OCI-LY7 (cell line): ENCODE measurements around the gene ACVR1C. TPM values are rescaled to one million over a fixed set of nuclear protein-coding genes. Genes with fewer than 3 reads are reported as not detected.

ENCODE experiments used
- BruUV-seq: library from RNA; stranded (reverse); fragments of 400-500 nt; replicated peaks from 2 replicates; lab custom pipeline; 2021; lab: Mats Ljungman, UMichigan
- CTCF ChIA-PET: fragments of 300-600 bp; sonication (Branson Sonifier 250); formaldehyde crosslinking; loops from one replicate; lab custom pipeline; 2022; ENCODE audit warnings: antibody characterized with exemption; ENCODE audit not compliant: unreplicated experiment; lab: Charles Lee
- POLR2A ChIA-PET: fragments of 300-600 bp; sonication (Branson Sonifier 250); formaldehyde crosslinking; loops from one replicate; lab custom pipeline; 2022; ENCODE audit warnings: antibody characterized with exemption; lab: Charles Lee
- DNase-seq: peaks from one replicate; pipeline ENCODE4 v3.0.0-alpha.2; 2015; ENCODE audit warnings: low spot score
- H2AFZ ChIP-seq: fragments of 200-600 bp; sonication (generic), shearing (Covaris generic); 2 replicates; pipeline ENCODE4 v1.6.1; 2014; ENCODE audit warnings: mild to moderate bottlenecking, antibody characterized with exemption, low read length, moderate library complexity
- H3K27ac ChIP-seq: fragments of 200-600 bp; sonication (generic); 2 replicates; pipeline ENCODE4 v1.5.1; 2014; ENCODE audit warnings: mixed run types, low read depth, mild to moderate bottlenecking, moderate library complexity, low read length, inconsistent platforms; ENCODE audit not compliant: poor library complexity, severe bottlenecking
- H3K36me3 ChIP-seq: fragments of 200-600 bp; sonication (generic); 2 replicates; pipeline ENCODE4 v1.6.1; 2014; ENCODE audit warnings: mild to moderate bottlenecking, antibody characterized with exemption, low read length, moderate library complexity, mixed read lengths; ENCODE audit not compliant: insufficient read depth
- H3K4me1 ChIP-seq: fragments of 200-600 bp; sonication (generic); 2 replicates; pipeline ENCODE4 v1.5.1; 2014; ENCODE audit warnings: mild to moderate bottlenecking, low read length; ENCODE audit not compliant: insufficient read depth, poor library complexity, severe bottlenecking
- H3K4me2 ChIP-seq: fragments of 200-600 bp; sonication (generic); 2 replicates; pipeline ENCODE4 v1.6.1; 2014; ENCODE audit warnings: mild to moderate bottlenecking, low read length
- H3K4me3 ChIP-seq: fragments of 200-600 bp; sonication (generic); 2 replicates; pipeline ENCODE4 v1.5.1; 2014; ENCODE audit warnings: mild to moderate bottlenecking, low read depth, low read length; ENCODE audit not compliant: poor library complexity, severe bottlenecking
- H3K79me2 ChIP-seq: fragments of 200-600 bp; sonication (generic); 2 replicates; pipeline ENCODE4 v1.6.1; 2016; ENCODE audit warnings: low read depth, mild to moderate bottlenecking, low read length, moderate library complexity, mixed read lengths; ENCODE audit not compliant: insufficient read depth
- H3K9me2 ChIP-seq: fragments of 200-600 bp; sonication (generic); 2 replicates; pipeline ENCODE4 v1.6.1; 2016; ENCODE audit warnings: mild to moderate bottlenecking, low read length, mixed read lengths; ENCODE audit not compliant: insufficient read depth
- H3K9me3 ChIP-seq: fragments of 200-600 bp; sonication (generic); 2 replicates; pipeline ENCODE4 v1.6.1; 2014; ENCODE audit warnings: mild to moderate bottlenecking, mixed run types, low read length, mixed read lengths
- H4K20me1 ChIP-seq: fragments of 200-600 bp; sonication (generic); 2 replicates; pipeline ENCODE4 v1.6.1; 2014; ENCODE audit warnings: mild to moderate bottlenecking, antibody characterized with exemption, low read length, moderate library complexity, mixed read lengths; ENCODE audit not compliant: insufficient read depth
- EZH2phosphoT487 ChIP-seq: fragments of 200-600 bp; sonication (generic); IDR thresholded peaks from 2 replicates; pipeline ENCODE4 v1.6.1; 2018; ENCODE audit warnings: low read depth, borderline replicate concordance, mild to moderate bottlenecking, mixed run types, antibody characterized with exemption, low read length, moderate library complexity, mixed read lengths
- intact Hi-C: fragments of 100-400 bp; cut with micrococcal nuclease; formaldehyde crosslinking; loops from one replicate; pipeline ENCODE4 v1.10.0; 2022; ENCODE audit not compliant: unreplicated experiment
- total RNA-seq, 2 experiments: library from RNA; depleted of rRNA in 1 of 2; stranded (reverse); fragments of >200 nt in 1 of 2; shearing (Covaris generic) in 1 of 2; gene quantifications; 2 replicates each; pipeline ENCODE4 v1.2.3, GENCODE V29; 2014 to 2022
- TF ChIP-seq, protein P1 (sequence below): fragments of 200-600 bp; sonication (generic); conservative IDR thresholded peaks from 2 replicates; pipeline ENCODE4 v1.5.1; 2014; ENCODE audit warnings: mild to moderate bottlenecking, antibody characterized with exemption, low read length, moderate library complexity, mixed read lengths

Gene ACVR1C
- total RNA-seq, 2 experiments from 2014 or later, result 0.03 TPM; not detected in 1

DNA sequence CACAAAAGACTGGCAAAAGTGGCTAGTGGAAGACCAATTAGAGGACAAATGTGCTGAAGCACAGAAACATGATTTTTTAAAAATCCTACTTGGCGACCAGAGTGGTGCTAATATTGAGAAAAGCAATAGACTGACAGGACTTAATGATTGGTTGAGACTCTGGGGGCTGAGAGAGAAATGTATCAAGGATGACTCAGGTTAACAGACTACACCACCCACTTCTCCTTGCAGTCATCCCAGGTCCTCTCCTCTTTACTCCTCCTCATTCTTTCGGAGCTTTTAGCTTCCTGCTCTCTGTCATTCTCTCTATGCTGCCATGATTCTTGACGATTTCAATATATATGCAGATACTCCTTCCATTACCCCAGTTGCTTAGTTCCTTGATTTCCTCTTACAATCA is 130.2 kb downstream of the ACVR1C start:
- BruUV-seq, result no TSS peak
- POLR2A ChIA-PET, result no interaction called here
- no peak for TF ChIP-seq EZH2phosphoT487
- TF ChIP-seq, protein P1, sequence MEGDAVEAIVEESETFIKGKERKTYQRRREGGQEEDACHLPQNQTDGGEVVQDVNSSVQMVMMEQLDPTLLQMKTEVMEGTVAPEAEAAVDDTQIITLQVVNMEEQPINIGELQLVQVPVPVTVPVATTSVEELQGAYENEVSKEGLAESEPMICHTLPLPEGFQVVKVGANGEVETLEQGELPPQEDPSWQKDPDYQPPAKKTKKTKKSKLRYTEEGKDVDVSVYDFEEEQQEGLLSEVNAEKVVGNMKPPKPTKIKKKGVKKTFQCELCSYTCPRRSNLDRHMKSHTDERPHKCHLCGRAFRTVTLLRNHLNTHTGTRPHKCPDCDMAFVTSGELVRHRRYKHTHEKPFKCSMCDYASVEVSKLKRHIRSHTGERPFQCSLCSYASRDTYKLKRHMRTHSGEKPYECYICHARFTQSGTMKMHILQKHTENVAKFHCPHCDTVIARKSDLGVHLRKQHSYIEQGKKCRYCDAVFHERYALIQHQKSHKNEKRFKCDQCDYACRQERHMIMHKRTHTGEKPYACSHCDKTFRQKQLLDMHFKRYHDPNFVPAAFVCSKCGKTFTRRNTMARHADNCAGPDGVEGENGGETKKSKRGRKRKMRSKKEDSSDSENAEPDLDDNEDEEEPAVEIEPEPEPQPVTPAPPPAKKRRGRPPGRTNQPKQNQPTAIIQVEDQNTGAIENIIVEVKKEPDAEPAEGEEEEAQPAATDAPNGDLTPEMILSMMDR, result no peak
- Histone ChIP-seq H3K27ac (no peak overlapping the region), H3K36me3 (no peaks in the 10 kb centered on the region), H3K4me2 (no peak overlapping the region), H2AFZ (no peak overlapping the region; the same call in 1 of the 2 replicates), H4K20me1 (no peaks in the 10 kb centered on the region), H3K9me3 (no peaks in the 10 kb centered on the region), H3K4me3 (no peak overlapping the region), H3K79me2 (no peaks in the 10 kb centered on the region), H3K9me2 (no peaks in the 10 kb centered on the region), H3K4me1 (no peaks in the 10 kb centered on the region)
- CTCF ChIA-PET, result no interaction called here
- DNase-seq, result no peak
- intact Hi-C loops, result loop anchor here (10.0 kb wide), 1 partner anchor 376 kb away; the partner anchor contains the start of gene ACVR1

DNA sequence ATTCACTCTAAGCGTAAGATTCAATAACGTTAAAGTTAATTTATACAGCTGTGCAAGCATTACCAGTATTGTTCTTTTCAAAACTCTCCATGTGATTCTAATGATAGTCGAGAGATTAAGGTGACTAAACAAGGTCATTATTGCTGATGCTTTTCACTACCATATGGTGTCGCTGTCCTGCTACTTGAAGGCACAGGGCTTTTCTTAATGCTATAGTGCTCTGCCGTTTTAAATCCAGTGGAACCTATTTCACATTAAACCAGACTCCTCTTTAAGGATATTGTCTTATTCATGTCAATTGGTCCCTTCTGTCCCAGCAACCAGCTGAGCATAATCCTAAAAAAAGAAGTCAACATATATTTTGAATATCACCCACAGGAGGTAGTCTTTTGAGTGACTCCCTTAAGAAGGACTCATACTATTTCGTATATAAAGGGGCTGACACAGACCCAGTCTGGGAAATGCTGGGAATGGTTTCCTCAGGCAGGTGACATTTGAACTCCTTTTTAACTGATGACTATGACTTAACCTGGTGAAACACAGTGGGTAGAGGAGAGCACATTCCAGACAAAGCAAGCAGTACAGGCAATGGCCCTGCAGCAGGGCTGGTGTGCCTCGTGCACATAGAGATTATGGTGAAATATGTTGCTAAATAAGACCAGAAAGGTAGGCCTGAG is 130.9 kb downstream of the ACVR1C start:
- POLR2A ChIA-PET, result no interaction called here
- Histone ChIP-seq H3K4me3 (no peak overlapping the region), H3K9me3 (no peaks in the 10 kb centered on the region), H4K20me1 (no peaks in the 10 kb centered on the region), H3K9me2 (no peaks in the 10 kb centered on the region), H3K4me1 (no peaks in the 10 kb centered on the region), H2AFZ (peak overlapping the region; percentile 25; the same call in 1 of the 2 replicates), H3K36me3 (no peaks in the 10 kb centered on the region), H3K4me2 (no peak overlapping the region), H3K79me2 (no peaks in the 10 kb centered on the region), H3K27ac (no peak overlapping the region)
- intact Hi-C loops, result loop anchor here (10.0 kb wide), 1 partner anchor 377 kb away; the partner anchor contains the start of gene ACVR1
- peak; percentile 69 for DNase-seq
- CTCF ChIA-PET, result no interaction called here
- no TSS peak for BruUV-seq
- TF ChIP-seq, protein P1, result peak; percentile 96
- no peak for TF ChIP-seq EZH2phosphoT487

DNA sequence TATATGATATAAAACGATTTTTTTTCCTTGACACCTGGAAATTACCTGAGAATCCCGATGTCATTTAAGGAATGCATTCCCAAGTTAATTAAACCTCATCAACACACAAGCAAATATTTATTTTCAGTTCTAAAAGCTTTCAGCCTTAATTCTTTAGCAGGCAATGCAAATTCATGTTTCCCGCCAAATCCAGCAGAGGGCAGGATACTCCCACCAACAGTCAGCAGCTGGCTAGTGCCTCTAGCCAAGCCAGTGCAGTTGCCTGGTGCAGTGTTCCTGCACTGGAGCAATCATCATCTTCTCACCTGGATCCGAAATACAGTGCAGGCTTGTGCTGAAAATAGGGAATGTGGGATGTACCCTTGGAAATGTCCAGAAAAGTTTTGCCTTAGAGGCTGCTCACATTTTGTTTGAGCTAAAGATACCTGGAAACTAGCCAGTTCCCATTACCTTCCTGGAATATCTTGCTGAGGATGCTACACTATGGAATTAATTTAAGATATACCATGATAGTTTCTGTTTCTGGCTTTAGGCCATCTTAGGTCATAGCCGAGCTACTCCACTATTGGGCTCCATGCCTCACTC is 136.4 kb downstream of the ACVR1C start:
- Histone ChIP-seq H3K27ac (no peak overlapping the region), H2AFZ (no peak overlapping the region), H3K4me3 (no peak overlapping the region), H4K20me1 (no peaks in the 10 kb centered on the region), H3K4me1 (peaks cover 4% of the 10 kb centered on the region), H3K4me2 (no peak overlapping the region), H3K79me2 (no peaks in the 10 kb centered on the region), H3K9me3 (no peaks in the 10 kb centered on the region), H3K9me2 (no peaks in the 10 kb centered on the region), H3K36me3 (no peaks in the 10 kb centered on the region)
- TF ChIP-seq, protein P1, result peak; percentile 96
- no peak for TF ChIP-seq EZH2phosphoT487
- POLR2A ChIA-PET, result interaction anchor here (0.6 to 0.7 kb wide), 3 partner anchors 50 to 55 kb away, joined by 3 to 4 read pairs (median 4); no protein-coding TSS in a partner anchor
- CTCF ChIA-PET, result interaction anchor here (1.2 to 1.8 kb wide), 2 partner anchors 164 to 190 kb away, joined by 4 to 9 read pairs; no protein-coding TSS in a partner anchor
- peak; percentile 82 for DNase-seq
- BruUV-seq, result no TSS peak
- intact Hi-C loops, result loop anchor here (2.0 to 10.0 kb wide), 6 partner anchors 100 to 519 kb away; partner anchors contain the start of genes ACVR1 and ERMN
